OCI-LY7 (cell line): ENCODE data around the gene POU2AF1.

ENCODE experiments used
- CTCF ChIP-seq: fragments of 200-600 bp; sonication (generic); conservative IDR thresholded peaks from 2 replicates; pipeline ENCODE4 v1.5.1; 2014; ENCODE audit warnings: mild to moderate bottlenecking, antibody characterized with exemption, low read length, moderate library complexity, mixed read lengths
- EZH2phosphoT487 ChIP-seq: fragments of 200-600 bp; sonication (generic); IDR thresholded peaks from 2 replicates; pipeline ENCODE4 v1.6.1; 2018; ENCODE audit warnings: low read depth, borderline replicate concordance, mild to moderate bottlenecking, mixed run types, antibody characterized with exemption, low read length, moderate library complexity, mixed read lengths

- TF ChIP-seq EZH2phosphoT487 (no peak), CTCF (no peak)
Observed at GRCh38 chr11:111391328-111392124, 12.5 kb upstream of the POU2AF1 start.
